ENCODE measurements around the gene MATCAP1.

MATCAP1 gene

DNA sequence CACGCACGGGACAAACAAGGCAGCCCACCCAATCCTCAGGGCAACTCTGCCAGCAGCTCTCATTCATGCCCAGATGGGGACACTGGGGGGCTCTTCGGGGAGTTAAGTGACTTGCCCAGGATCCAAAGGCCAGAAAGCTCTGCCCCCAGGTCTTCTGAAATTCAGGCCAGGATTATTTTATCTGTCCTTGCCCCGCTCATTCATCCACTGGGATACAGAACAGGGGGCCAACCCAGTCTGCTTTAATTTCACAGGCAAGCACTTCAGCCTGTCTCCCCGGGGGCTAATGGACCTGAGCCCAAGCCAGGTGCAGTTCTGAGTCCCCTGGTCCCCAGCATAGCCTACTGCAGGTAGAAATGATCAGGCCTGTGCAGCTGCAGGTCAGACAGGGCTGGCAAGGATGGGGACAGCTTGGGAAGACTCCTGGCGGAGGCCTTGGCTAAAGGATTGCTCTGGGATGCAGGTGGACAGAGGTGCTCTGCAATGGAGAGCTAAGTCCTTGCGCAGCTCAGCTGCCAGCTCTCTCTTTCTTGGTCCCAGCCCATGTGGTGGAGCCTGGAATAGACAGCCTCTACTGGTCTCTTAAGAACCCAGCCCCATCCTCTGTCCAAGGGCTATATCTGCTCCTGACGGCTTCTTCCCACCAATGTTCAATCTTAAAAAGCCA, 32.2 kb downstream of the MATCAP1 start:
- TF ChIP-seq, protein P1, sequence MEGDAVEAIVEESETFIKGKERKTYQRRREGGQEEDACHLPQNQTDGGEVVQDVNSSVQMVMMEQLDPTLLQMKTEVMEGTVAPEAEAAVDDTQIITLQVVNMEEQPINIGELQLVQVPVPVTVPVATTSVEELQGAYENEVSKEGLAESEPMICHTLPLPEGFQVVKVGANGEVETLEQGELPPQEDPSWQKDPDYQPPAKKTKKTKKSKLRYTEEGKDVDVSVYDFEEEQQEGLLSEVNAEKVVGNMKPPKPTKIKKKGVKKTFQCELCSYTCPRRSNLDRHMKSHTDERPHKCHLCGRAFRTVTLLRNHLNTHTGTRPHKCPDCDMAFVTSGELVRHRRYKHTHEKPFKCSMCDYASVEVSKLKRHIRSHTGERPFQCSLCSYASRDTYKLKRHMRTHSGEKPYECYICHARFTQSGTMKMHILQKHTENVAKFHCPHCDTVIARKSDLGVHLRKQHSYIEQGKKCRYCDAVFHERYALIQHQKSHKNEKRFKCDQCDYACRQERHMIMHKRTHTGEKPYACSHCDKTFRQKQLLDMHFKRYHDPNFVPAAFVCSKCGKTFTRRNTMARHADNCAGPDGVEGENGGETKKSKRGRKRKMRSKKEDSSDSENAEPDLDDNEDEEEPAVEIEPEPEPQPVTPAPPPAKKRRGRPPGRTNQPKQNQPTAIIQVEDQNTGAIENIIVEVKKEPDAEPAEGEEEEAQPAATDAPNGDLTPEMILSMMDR (IDR thresholded peaks at IDR 0.05; ENCODE audit: insufficient read depth, low read length, poor library complexity, severe bottlenecking): no peak
- no peak for DNase-seq (ENCODE audit: extremely low read depth, insufficient read length)
- peaks cover 15% of the 10 kb centered on the region for H3K36me3 ChIP-seq (ENCODE audit: control insufficient read depth, insufficient read depth, low read length)
- no peak overlapping the region for H3K4me3 ChIP-seq (replicated peaks; ENCODE audit: low read depth, low read length)
- H3K27me3 ChIP-seq (replicated peaks; ENCODE audit: control insufficient read depth, insufficient read depth, low read length): no peaks in the 10 kb centered on the region

DNA sequence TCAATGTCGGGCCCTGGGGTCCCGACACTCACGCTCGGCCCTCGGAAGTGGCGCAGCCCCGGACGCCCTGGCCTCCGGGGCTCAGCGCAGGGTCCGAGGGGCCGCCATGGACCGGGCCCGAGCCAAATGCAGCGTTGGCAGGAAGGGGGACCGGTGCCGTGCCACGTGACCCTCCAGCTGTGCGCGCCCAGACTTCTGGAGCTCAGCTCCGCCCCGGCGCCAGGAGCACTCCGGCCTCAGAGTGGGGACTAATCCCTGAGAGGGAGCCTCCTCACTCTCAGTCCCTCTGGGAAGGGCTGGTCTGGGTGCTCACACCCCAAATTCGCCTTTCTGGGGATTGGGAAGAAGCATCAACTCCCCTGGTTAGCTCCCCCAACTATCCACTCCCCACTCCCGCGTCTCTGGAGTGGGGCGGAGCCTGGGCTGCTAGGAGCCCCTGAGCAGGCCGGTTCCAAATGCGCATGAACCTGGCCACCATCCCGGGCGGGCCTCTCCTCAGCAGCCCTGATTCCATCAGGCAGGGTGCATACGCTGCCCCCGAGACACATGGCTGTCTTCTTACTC, 32.8 kb downstream of the MATCAP1 start, which contains the start of gene B3GNT9:
B3GNT9 (minus strand) TSS at position 166 of the 564 bp plus-strand sequence. CDS start 513 bp downstream, outside the sequence.
- peak within 1 kb of the TSS; percentile 76 for H3K4me3 ChIP-seq (replicated peaks; ENCODE audit: low read depth, low read length)
- H3K36me3 ChIP-seq (ENCODE audit: control insufficient read depth, insufficient read depth, low read length): peaks cover 19% of the 10 kb centered on the region
- TF ChIP-seq, protein P1 (IDR thresholded peaks at IDR 0.05; ENCODE audit: insufficient read depth, low read length, poor library complexity, severe bottlenecking): no peak
- DNase-seq (ENCODE audit: extremely low read depth, insufficient read length): peak; percentile 67
- H3K27me3 ChIP-seq (replicated peaks; ENCODE audit: control insufficient read depth, insufficient read depth, low read length): no peaks in the 10 kb centered on the region

DNA sequence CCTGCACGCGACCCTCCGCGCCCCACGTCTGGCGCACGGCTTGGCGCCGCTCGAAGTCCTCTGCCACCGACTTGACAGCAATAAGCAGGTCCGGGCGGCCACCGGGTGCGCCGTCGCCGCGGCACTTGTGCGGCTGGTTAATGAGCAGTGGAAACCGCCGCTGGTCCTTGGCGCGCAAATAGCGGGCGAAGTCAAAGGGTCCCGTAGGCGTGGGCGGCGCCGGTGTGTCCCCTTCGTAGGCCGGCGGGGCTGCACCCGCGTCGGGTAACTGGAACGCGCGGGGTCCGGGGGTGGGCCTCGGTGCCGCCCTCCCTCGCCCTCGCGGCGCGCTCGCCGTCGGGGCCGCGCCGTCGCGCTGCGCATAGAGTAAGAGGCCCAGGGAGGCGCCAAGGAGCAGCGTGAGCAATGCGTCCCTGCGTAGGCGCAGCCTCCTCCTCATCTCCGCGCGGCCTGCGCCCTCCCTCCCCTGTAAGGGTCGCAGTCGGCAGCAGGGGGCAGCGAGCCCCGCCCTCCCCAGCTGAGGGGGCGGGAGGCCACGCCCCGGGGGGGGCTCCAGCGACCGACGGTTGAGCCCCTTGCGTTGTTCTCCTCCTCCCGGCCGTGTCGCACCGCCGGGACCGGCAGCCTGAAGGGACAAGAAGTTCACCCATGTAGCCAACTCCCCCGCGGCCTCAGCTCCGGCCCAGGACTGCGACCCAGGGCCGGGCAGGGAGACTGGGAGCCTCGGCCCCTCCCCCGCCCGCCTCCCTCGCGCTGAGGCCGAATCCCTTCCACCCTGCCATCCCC, 33.5 kb downstream of the MATCAP1 start:
- Histone ChIP-seq H3K27me3 (replicated peaks; ENCODE audit: control insufficient read depth, insufficient read depth, low read length) (no peaks in the 10 kb centered on the region), H3K4me3 (replicated peaks; ENCODE audit: low read depth, low read length) (peak overlapping the region; percentile 76), H3K36me3 (ENCODE audit: control insufficient read depth, insufficient read depth, low read length) (peaks cover 25% of the 10 kb centered on the region)
- DNase-seq (ENCODE audit: extremely low read depth, insufficient read length): no peak
- TF ChIP-seq, protein P1 (IDR thresholded peaks at IDR 0.05; ENCODE audit: insufficient read depth, low read length, poor library complexity, severe bottlenecking): no peak

DNA sequence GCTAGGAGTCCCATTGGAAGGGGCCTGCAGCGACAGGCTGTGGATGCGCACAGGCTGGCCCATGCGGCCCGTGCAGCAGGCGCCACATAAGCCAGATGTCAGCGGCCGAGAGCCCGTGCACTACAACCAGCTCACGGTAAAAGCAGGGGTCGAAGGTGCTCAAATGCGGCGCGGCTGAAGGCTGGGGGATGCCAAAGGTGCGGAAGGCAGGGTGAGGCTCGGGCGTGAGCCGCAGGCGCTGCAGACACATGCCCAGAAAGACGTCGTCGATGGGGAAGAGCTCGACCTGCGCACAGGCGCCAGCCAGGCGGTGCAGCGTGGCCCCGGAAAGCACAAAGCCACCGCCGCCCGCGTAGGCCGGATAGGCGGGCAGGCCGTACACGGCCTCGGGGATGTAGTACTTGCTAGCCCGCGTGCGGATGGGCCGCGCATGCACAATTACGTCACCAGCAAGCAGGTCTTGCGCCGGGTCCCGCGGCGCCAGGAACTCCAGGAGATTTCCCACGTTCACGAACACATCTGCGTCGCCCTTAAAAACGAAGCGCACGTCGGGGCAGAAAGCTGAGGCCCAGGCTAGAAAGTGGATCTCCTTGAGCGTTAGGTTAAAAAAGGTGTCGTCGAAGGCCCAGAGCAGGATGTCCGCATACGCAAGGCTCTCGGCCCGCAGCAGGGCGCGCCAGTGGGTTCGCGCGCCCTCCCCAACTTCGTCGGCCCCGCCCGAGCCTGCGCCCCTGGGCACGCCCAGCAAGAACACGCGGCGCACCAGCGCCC, 34.3 kb downstream of the MATCAP1 start:
- H3K36me3 ChIP-seq (ENCODE audit: control insufficient read depth, insufficient read depth, low read length): peaks cover 26% of the 10 kb centered on the region
- no peak overlapping the region for H3K4me3 ChIP-seq (replicated peaks; ENCODE audit: low read depth, low read length)
- DNase-seq (ENCODE audit: extremely low read depth, insufficient read length): no peak
- TF ChIP-seq, protein P1 (IDR thresholded peaks at IDR 0.05; ENCODE audit: insufficient read depth, low read length, poor library complexity, severe bottlenecking): no peak
- no peaks in the 10 kb centered on the region for H3K27me3 ChIP-seq (replicated peaks; ENCODE audit: control insufficient read depth, insufficient read depth, low read length)

DNA sequence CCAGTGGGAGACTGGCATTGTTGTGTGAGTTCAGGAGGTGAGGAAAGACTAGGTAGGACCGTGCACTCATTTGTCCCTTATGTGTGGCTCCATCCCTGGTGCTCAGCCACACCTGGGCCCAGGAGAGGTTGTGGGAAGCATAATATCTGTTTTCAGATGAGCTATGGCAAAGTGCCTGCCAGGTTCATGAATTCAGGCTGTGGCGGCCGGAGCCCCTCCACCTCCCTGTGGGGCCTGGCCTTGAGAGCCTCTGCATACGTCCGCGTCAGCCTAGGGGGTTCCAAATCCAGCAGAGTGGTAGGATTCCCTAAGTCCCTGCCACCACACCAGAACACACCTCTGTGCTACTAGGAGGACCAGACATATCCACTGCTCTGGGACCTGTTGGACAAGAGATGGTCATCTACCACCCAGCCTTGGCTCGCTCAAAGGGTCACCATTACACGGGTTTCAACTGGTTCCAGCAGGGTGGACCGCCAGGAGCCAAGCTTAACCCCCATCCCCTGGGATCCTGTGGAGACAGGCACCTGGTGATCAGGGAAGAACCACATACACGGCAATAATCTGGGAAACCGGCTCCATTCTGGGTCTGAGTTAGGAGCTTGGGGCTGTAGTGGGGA, 35.0 kb downstream of the MATCAP1 start:
- Histone ChIP-seq H3K4me3 (replicated peaks; ENCODE audit: low read depth, low read length) (no peak overlapping the region), H3K27me3 (replicated peaks; ENCODE audit: control insufficient read depth, insufficient read depth, low read length) (no peaks in the 10 kb centered on the region)
- TF ChIP-seq, protein P1 (IDR thresholded peaks at IDR 0.05; ENCODE audit: insufficient read depth, low read length, poor library complexity, severe bottlenecking): no peak

More for the DNA sequence above, 35.0 kb downstream of the MATCAP1 start:
- peaks cover 28% of the 10 kb centered on the region for H3K36me3 ChIP-seq (ENCODE audit: control insufficient read depth, insufficient read depth, low read length)
- DNase-seq (ENCODE audit: extremely low read depth, insufficient read length): no peak

Data from GM06990 (cell line).